ENCODE results near the gene GLT6D1.

- no peak for TF ChIP-seq GATA3 (IDR thresholded peaks at IDR 0.05; ENCODE audit: low read depth, low read length)
- TF ChIP-seq GATA2 (IDR thresholded peaks at IDR 0.05; ENCODE audit: low read depth, low read length) = no peak
These were observed 35.6 kb upstream of the GLT6D1 start for GRCh38 chr9:135674977-135675376.
